ENCODE data around the gene FUT7.

The FUT7 gene

DNA sequence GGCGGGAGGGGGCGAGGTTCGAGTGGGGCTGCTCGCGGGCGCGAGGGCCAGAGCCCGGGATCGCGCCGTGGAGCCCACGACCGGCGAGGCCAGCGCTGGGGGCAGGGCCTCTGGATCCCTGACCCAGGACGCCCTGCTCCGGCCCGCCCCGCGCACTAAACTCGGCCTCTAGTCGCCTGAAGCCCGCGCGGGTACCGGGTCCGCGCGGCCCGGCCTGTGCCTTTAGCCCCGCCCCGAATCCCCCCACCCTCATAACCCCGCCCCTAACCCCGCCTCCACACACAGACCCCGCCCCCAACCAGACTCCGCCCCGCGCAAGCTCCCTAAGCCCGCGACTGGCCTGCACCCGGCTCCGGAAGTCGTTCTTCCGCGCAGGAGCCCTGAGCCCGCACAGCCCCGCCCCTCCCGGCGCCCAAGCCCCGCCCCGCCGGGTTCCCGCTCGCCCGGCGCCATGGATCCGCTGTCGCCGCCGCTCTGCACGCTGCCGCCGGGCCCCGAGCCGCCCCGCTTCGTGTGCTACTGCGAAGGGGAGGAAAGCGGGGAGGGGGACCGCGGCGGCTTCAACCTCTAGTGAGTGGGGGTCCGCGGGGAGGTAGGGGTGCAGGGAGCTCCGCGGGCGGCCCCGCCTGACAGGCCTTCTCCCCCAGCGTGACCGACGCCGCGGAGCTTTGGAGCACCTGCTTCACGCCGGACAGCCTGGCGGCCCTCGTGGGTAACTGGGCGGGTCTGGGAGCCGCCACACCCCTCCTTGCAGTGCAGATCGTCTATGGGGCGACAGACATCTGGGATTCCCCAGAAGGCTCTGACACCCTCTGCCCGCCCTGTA, 39.7 kb downstream of the FUT7 start, which contains the start of gene PAXX:
TSS of gene PAXX (plus strand) at position 430 of the 826 bp plus-strand sequence. CDS start at position 452, 22 bp downstream.
- H3K9me3 ChIP-seq (ENCODE audit: control insufficient read depth, low read length): no peaks in the 10 kb centered on the region
- H3K36me3 ChIP-seq (ENCODE audit: control insufficient read depth, insufficient read depth, low read length): peaks cover 14% of the 10 kb centered on the region
- no peaks in the 10 kb centered on the region for H3K27me3 ChIP-seq (replicated peaks; ENCODE audit: control insufficient read depth, insufficient read depth, low read length, poor library complexity, severe bottlenecking)
- peaks cover 40% of the 10 kb centered on the region for H3K4me1 ChIP-seq (ENCODE audit: control insufficient read depth, insufficient read depth, low read length, poor library complexity, severe bottlenecking)
- peak within 1 kb of the TSS; percentile 64 for H3K4me3 ChIP-seq (ENCODE audit: insufficient read depth, low read depth, low read length, poor library complexity, severe bottlenecking)
- peak; percentile 83 to 90 (median 89) for DNase-seq
- H3K27ac ChIP-seq (ENCODE audit: insufficient read depth, low read length, poor library complexity, severe bottlenecking): peak within 1 kb of the TSS; percentile 81

- peaks cover 7% of the 10 kb centered on the region for H3K27me3 ChIP-seq (replicated peaks; ENCODE audit: control insufficient read depth, insufficient read depth, low read length, poor library complexity, severe bottlenecking)
- DNase-seq: no peak
Observed at GRCh38 chr9:136990242-136990911, 41.5 kb downstream of the FUT7 start.

DNA sequence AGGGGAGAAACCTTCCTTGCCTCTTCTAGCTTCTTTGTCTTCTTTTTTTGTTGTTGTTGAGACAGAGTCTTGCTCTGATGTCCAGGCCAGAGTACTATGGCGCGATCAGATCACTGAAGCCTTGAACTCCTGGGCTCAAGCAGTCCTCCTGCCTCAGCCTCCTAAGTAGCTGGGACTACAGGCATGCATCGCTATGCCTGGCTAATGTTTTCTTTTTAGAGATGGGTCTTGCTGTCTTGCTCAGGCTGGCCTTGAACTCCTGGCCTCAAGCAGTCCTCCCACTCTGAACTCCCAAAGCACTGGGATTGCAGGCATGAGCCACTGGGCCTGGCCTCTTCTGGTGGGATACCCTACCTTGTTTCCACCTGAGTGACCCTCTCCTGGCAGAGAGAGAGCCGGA, 43.0 kb downstream of the FUT7 start:
- DNase-seq: no peak
- H3K4me3 ChIP-seq (ENCODE audit: insufficient read depth, low read depth, low read length, poor library complexity, severe bottlenecking): no peak overlapping the region
- H3K9me3 ChIP-seq (ENCODE audit: control insufficient read depth, low read length): no peaks in the 10 kb centered on the region
- H3K27me3 ChIP-seq (replicated peaks; ENCODE audit: control insufficient read depth, insufficient read depth, low read length, poor library complexity, severe bottlenecking): peaks cover 20% of the 10 kb centered on the region
- no peak overlapping the region for H3K27ac ChIP-seq (ENCODE audit: insufficient read depth, low read length, poor library complexity, severe bottlenecking)
- peaks cover 5% of the 10 kb centered on the region for H3K36me3 ChIP-seq (ENCODE audit: control insufficient read depth, insufficient read depth, low read length)
- peaks cover 21% of the 10 kb centered on the region for H3K4me1 ChIP-seq (ENCODE audit: control insufficient read depth, insufficient read depth, low read length, poor library complexity, severe bottlenecking)

More at GRCh38 chr9:136990242-136990911, 41.5 kb downstream of the FUT7 start:
- Histone ChIP-seq H3K36me3 (ENCODE audit: control insufficient read depth, insufficient read depth, low read length) (peaks cover 14% of the 10 kb centered on the region), H3K4me1 (ENCODE audit: control insufficient read depth, insufficient read depth, low read length, poor library complexity, severe bottlenecking) (peaks cover 23% of the 10 kb centered on the region), H3K9me3 (ENCODE audit: control insufficient read depth, low read length) (no peaks in the 10 kb centered on the region), H3K4me3 (ENCODE audit: insufficient read depth, low read depth, low read length, poor library complexity, severe bottlenecking) (no peak overlapping the region), H3K27ac (ENCODE audit: insufficient read depth, low read length, poor library complexity, severe bottlenecking) (no peak overlapping the region)

DNA sequence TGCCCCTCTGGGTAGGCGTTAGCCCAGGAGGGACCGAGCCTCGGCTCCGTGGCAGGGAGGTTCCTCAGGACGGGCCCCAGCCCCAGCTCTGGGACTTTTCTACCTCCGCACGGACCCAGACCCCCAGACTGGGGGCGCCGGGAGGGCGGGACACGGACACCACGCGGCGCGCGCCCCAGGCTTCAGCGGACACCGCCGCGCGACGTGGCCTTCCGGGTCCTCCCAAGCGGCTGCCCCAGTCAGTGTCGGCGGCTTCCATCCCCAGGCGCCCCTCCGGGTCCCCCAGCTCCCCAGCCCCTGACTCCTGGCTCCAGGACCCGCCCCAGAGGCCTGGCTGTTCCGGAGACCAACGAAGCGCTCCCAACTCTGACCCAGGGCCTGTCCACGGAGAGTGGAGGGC, 46.0 kb downstream of the FUT7 start:
- Histone ChIP-seq H3K27ac (ENCODE audit: insufficient read depth, low read length, poor library complexity, severe bottlenecking) (no peak overlapping the region), H3K27me3 (replicated peaks; ENCODE audit: control insufficient read depth, insufficient read depth, low read length, poor library complexity, severe bottlenecking) (peaks cover 20% of the 10 kb centered on the region), H3K36me3 (ENCODE audit: control insufficient read depth, insufficient read depth, low read length) (no peaks in the 10 kb centered on the region), H3K4me3 (ENCODE audit: insufficient read depth, low read depth, low read length, poor library complexity, severe bottlenecking) (no peak overlapping the region), H3K9me3 (ENCODE audit: control insufficient read depth, low read length) (no peaks in the 10 kb centered on the region), H3K4me1 (ENCODE audit: control insufficient read depth, insufficient read depth, low read length, poor library complexity, severe bottlenecking) (peaks cover 7% of the 10 kb centered on the region)
- DNase-seq: no peak

GRCh38 chr9:136985027-136985602, 46.8 kb downstream of the FUT7 start:
- peaks cover 7% of the 10 kb centered on the region for H3K4me1 ChIP-seq (ENCODE audit: control insufficient read depth, insufficient read depth, low read length, poor library complexity, severe bottlenecking)
- no peak for DNase-seq
- no peak overlapping the region for H3K4me3 ChIP-seq (ENCODE audit: insufficient read depth, low read depth, low read length, poor library complexity, severe bottlenecking)
- H3K27me3 ChIP-seq (replicated peaks; ENCODE audit: control insufficient read depth, insufficient read depth, low read length, poor library complexity, severe bottlenecking): peaks cover 20% of the 10 kb centered on the region
- H3K9me3 ChIP-seq (ENCODE audit: control insufficient read depth, low read length): no peaks in the 10 kb centered on the region
- H3K36me3 ChIP-seq (ENCODE audit: control insufficient read depth, insufficient read depth, low read length): no peaks in the 10 kb centered on the region
- no peak overlapping the region for H3K27ac ChIP-seq (ENCODE audit: insufficient read depth, low read length, poor library complexity, severe bottlenecking)

GRCh38 chr9:136984464-136985026, 47.3 kb downstream of the FUT7 start:
- DNase-seq: no peak
- H3K4me1 ChIP-seq (ENCODE audit: control insufficient read depth, insufficient read depth, low read length, poor library complexity, severe bottlenecking): peaks cover 7% of the 10 kb centered on the region
- H3K27ac ChIP-seq (ENCODE audit: insufficient read depth, low read length, poor library complexity, severe bottlenecking): no peak overlapping the region
- H3K36me3 ChIP-seq (ENCODE audit: control insufficient read depth, insufficient read depth, low read length): no peaks in the 10 kb centered on the region
- no peaks in the 10 kb centered on the region for H3K9me3 ChIP-seq (ENCODE audit: control insufficient read depth, low read length)
- peaks cover 20% of the 10 kb centered on the region for H3K27me3 ChIP-seq (replicated peaks; ENCODE audit: control insufficient read depth, insufficient read depth, low read length, poor library complexity, severe bottlenecking)
- H3K4me3 ChIP-seq (ENCODE audit: insufficient read depth, low read depth, low read length, poor library complexity, severe bottlenecking): no peak overlapping the region

DNA sequence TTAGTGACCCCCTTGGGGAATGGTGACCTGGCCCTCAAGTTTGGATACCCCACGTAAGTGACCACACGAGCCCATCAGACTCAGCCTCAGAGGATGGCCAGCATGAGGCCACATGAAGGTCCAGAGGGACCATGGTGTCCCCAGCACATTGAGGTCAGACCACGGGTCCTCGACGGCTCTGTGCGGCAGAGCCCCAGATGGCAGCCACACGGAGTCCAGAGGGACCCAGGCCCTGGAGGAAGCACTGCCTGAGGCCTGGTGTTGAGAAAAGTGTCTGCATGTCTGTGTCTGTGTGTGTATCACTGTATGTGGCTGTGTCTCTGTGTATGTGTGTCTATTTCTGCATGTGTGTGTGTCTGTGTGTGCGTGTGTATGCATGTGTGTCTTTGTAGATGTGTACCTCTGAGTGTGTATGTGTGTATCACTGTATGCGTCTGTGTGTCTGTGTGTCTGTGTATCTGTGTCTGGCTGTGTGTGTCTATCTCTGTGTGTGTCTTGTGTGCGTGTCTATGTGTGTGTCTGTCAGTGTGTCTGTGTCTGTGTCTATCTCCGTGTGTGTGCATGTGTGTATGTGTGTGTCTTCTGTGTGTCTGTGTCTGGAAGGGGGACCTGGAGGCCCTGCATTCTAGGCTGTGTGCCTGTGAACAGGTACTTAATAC, 48.1 kb downstream of the FUT7 start:
- Histone ChIP-seq H3K27ac (ENCODE audit: insufficient read depth, low read length, poor library complexity, severe bottlenecking) (no peak overlapping the region), H3K9me3 (ENCODE audit: control insufficient read depth, low read length) (no peaks in the 10 kb centered on the region), H3K4me1 (ENCODE audit: control insufficient read depth, insufficient read depth, low read length, poor library complexity, severe bottlenecking) (peaks cover 7% of the 10 kb centered on the region), H3K4me3 (ENCODE audit: insufficient read depth, low read depth, low read length, poor library complexity, severe bottlenecking) (no peak overlapping the region), H3K36me3 (ENCODE audit: control insufficient read depth, insufficient read depth, low read length) (no peaks in the 10 kb centered on the region), H3K27me3 (replicated peaks; ENCODE audit: control insufficient read depth, insufficient read depth, low read length, poor library complexity, severe bottlenecking) (peaks cover 20% of the 10 kb centered on the region)
- no peak for DNase-seq

- Histone ChIP-seq H3K4me3 (ENCODE audit: insufficient read depth, low read depth, low read length, poor library complexity, severe bottlenecking) (no peak overlapping the region), H3K27me3 (replicated peaks; ENCODE audit: control insufficient read depth, insufficient read depth, low read length, poor library complexity, severe bottlenecking) (peaks cover 20% of the 10 kb centered on the region), H3K9me3 (ENCODE audit: control insufficient read depth, low read length) (no peaks in the 10 kb centered on the region), H3K36me3 (ENCODE audit: control insufficient read depth, insufficient read depth, low read length) (no peaks in the 10 kb centered on the region), H3K4me1 (ENCODE audit: control insufficient read depth, insufficient read depth, low read length, poor library complexity, severe bottlenecking) (peaks cover 7% of the 10 kb centered on the region), H3K27ac (ENCODE audit: insufficient read depth, low read length, poor library complexity, severe bottlenecking) (no peak overlapping the region)
- DNase-seq: no peak
Observed at GRCh38 chr9:136983167-136983566, 48.7 kb downstream of the FUT7 start.

- no peak for DNase-seq
- Histone ChIP-seq H3K27me3 (replicated peaks; ENCODE audit: control insufficient read depth, insufficient read depth, low read length, poor library complexity, severe bottlenecking) (peaks cover 20% of the 10 kb centered on the region), H3K4me1 (ENCODE audit: control insufficient read depth, insufficient read depth, low read length, poor library complexity, severe bottlenecking) (peaks cover 11% of the 10 kb centered on the region)
Observed at GRCh38 chr9:136982232-136983051, 49.4 kb downstream of the FUT7 start, which contains the start of gene LCNL1. Gene LCNL1, plus strand, starts transcription at chr9:136982993. Its CDS starts 594 bp downstream, at chr9:136983587.

More at GRCh38 chr9:136982232-136983051, 49.4 kb downstream of the FUT7 start, which contains the start of gene LCNL1:
- H3K27ac ChIP-seq (ENCODE audit: insufficient read depth, low read length, poor library complexity, severe bottlenecking): no peak within 1 kb of the TSS
- H3K36me3 ChIP-seq (ENCODE audit: control insufficient read depth, insufficient read depth, low read length): no peaks in the 10 kb centered on the region
- H3K9me3 ChIP-seq (ENCODE audit: control insufficient read depth, low read length): no peaks in the 10 kb centered on the region
- H3K4me3 ChIP-seq (ENCODE audit: insufficient read depth, low read depth, low read length, poor library complexity, severe bottlenecking): no peak within 1 kb of the TSS

Data from effector memory CD4-positive, alpha-beta T cell (primary cell).